Retinal pigment epithelial cell (primary cell): ENCODE measurements around the gene ZNF18.
"Not testable (repeated sequence)": the region's sequence is repeated elsewhere in the genome, so short reads cannot be mapped to it uniquely, and the experiment has no call there.

Experiments used
- DNase-seq: peaks from one replicate; pipeline ENCODE4 v3.0.0-alpha.2; 2010; ENCODE audit warnings: low read depth
- H3K4me3 ChIP-seq: 2 replicates; pipeline ENCODE4 v1.5.1; 2011; ENCODE audit warnings: mild to moderate bottlenecking, low read length, control low read depth, moderate library complexity
- CTCF ChIP-seq: conservative IDR thresholded peaks from 2 replicates; pipeline ENCODE4 v1.5.1; 2011; ENCODE audit warnings: low read depth, low read length, control low read depth, inconsistent platforms

Gene ZNF18

GRCh38 chr17:11969565-11969964 lies 27.7 kb downstream of the ZNF18 start:
- TF ChIP-seq CTCF, result no peak
- no peak overlapping the region for H3K4me3 ChIP-seq
- no peak for DNase-seq

- no peak overlapping the region for H3K4me3 ChIP-seq
- TF ChIP-seq CTCF, result no peak
- DNase-seq, result no peak
Measured at GRCh38 chr17:11954936-11955335, 42.3 kb downstream of the ZNF18 start.

GRCh38 chr17:11953924-11954323 lies 43.4 kb downstream of the ZNF18 start:
- TF ChIP-seq CTCF, result no peak
- no peak for DNase-seq
- H3K4me3 ChIP-seq, result no peak overlapping the region

- H3K4me3 ChIP-seq, result no peak overlapping the region
- TF ChIP-seq CTCF, result no peak
- no peak for DNase-seq
Measured at GRCh38 chr17:11952610-11953009, 44.7 kb downstream of the ZNF18 start.

GRCh38 chr17:11950771-11951519 lies 46.3 kb downstream of the ZNF18 start:
- DNase-seq, result no peak
- no peak overlapping the region for H3K4me3 ChIP-seq
- TF ChIP-seq CTCF, result no peak

- not testable (repeated sequence) for H3K4me3 ChIP-seq, DNase-seq
Measured at GRCh38 chr17:11949571-11949970, 47.7 kb downstream of the ZNF18 start.

- no peak overlapping the region for H3K4me3 ChIP-seq
- TF ChIP-seq CTCF, result no peak
- no peak for DNase-seq
Measured at GRCh38 chr17:11948789-11949188, 48.5 kb downstream of the ZNF18 start.
